IMR-90 (cell line): ENCODE data around the gene PLEKHJ1. TPM values are rescaled to one million over a fixed set of nuclear protein-coding genes. Genes with fewer than 3 reads are reported as not detected.

ENCODE experiments used
- ATAC-seq: fragments of 200-7000 bp; cut with Tn5 transposase; 2 replicates; pipeline ENCODE4 v1.9.1; 2020; ENCODE audit warnings: low read depth, mild to moderate bottlenecking, moderate library complexity
- BruUV-seq: library from RNA; stranded (reverse); fragments of 400-500 nt; replicated peaks from 2 replicates; lab custom pipeline; 2021; lab: Mats Ljungman, UMichigan
- CTCF ChIA-PET: fragments of 300-600 bp; formaldehyde crosslinking; extraction: SDS; loops from one replicate; lab custom pipeline; 2021; ENCODE audit warnings: antibody characterized with exemption; lab: Yijun Ruan, JAX
- POLR2A ChIA-PET: fragments of 300-600 bp; sonication (Branson Sonifier 250); formaldehyde crosslinking; loops from one replicate; lab custom pipeline; 2022; ENCODE audit warnings: antibody characterized with exemption; ENCODE audit not compliant: unreplicated experiment; lab: Charles Lee
- DNase-seq: peaks from one replicate; pipeline ENCODE4 v3.0.0; 2013
- H2AFZ ChIP-seq: replicated peaks from 2 replicates; pipeline ENCODE3; 2013; ENCODE audit warnings: low read length, mild to moderate bottlenecking; ENCODE audit not compliant: poor library complexity
- H2AK5ac ChIP-seq: 2 replicates; pipeline ENCODE4 v1.6.1; 2013; ENCODE audit warnings: low read depth, low read length, inconsistent platforms
- H2AK9ac ChIP-seq: replicated peaks from 2 replicates; pipeline ENCODE3; 2013; ENCODE audit warnings: mild to moderate bottlenecking, low read depth, low read length, moderate library complexity; ENCODE audit not compliant: poor library complexity
- H2BK120ac ChIP-seq: 2 replicates; pipeline ENCODE4 v1.6.1; 2013; ENCODE audit warnings: low read depth, low read length, inconsistent platforms
- H2BK15ac ChIP-seq: 3 replicates; pipeline ENCODE4 v1.6.1; 2013; ENCODE audit warnings: low read depth, low read length, inconsistent platforms
- H2BK20ac ChIP-seq: 2 replicates; pipeline ENCODE4 v1.6.1; 2013; ENCODE audit warnings: low read depth, mild to moderate bottlenecking, inconsistent platforms, low read length, moderate library complexity
- H2BK5ac ChIP-seq: 2 replicates; pipeline ENCODE4 v1.6.1; 2013; ENCODE audit warnings: mild to moderate bottlenecking, low read depth, low read length, inconsistent platforms; ENCODE audit not compliant: poor library complexity, severe bottlenecking
- H3K14ac ChIP-seq: replicated peaks from 2 replicates; pipeline ENCODE4 v1.6.1; 2013; ENCODE audit warnings: low read depth, low read length, inconsistent platforms
- H3K18ac ChIP-seq: 2 replicates; pipeline ENCODE4 v1.6.1; 2013; ENCODE audit warnings: low read depth, low read length, control low read depth
- H3K23ac ChIP-seq: 2 replicates; pipeline ENCODE4 v1.6.1; 2013; ENCODE audit warnings: low read depth, low read length, inconsistent platforms
- H3K27ac ChIP-seq: 2 replicates; pipeline ENCODE4 v1.5.1; 2013; ENCODE audit warnings: mild to moderate bottlenecking, control low read depth, low read length; ENCODE audit not compliant: insufficient read depth
- H3K27me3 ChIP-seq: 2 replicates; pipeline ENCODE4 v1.6.1; 2013; ENCODE audit warnings: low read length; ENCODE audit not compliant: control insufficient read depth, insufficient read depth
- H3K36me3 ChIP-seq: 2 replicates; pipeline ENCODE4 v1.6.1; 2013; ENCODE audit warnings: low read length, mixed read lengths; ENCODE audit not compliant: control insufficient read depth, insufficient read depth
- H3K4ac ChIP-seq: 2 replicates; pipeline ENCODE4 v1.6.1; 2013; ENCODE audit warnings: low read depth, low read length, inconsistent platforms
- H3K4me1 ChIP-seq: 2 replicates; pipeline ENCODE4 v1.6.1; 2013; ENCODE audit warnings: low read length, mixed read lengths; ENCODE audit not compliant: control insufficient read depth, insufficient read depth
- H3K4me2 ChIP-seq: 2 replicates; pipeline ENCODE4 v1.6.1; 2013; ENCODE audit warnings: low read depth, mild to moderate bottlenecking, control low read depth, low read length, moderate library complexity
- H3K4me3 ChIP-seq: 2 replicates; pipeline ENCODE4 v1.5.1; 2013; ENCODE audit warnings: low read depth, mild to moderate bottlenecking, control low read depth, low read length, moderate library complexity; ENCODE audit not compliant: insufficient read depth
- H3K56ac ChIP-seq: 2 replicates; pipeline ENCODE4 v1.6.1; 2013; ENCODE audit warnings: low read length, inconsistent platforms; ENCODE audit not compliant: insufficient read depth; ENCODE audit errors: extremely low read depth
- H3K79me1 ChIP-seq, 2 experiments: 2 replicates each; pipeline ENCODE4 v1.6.1; 2013; ENCODE audit warnings: low read length in 2 of 2, inconsistent platforms in 1 of 2, low read depth in 1 of 2
- H3K9ac ChIP-seq: 2 replicates; pipeline ENCODE4 v1.6.1; 2013; ENCODE audit warnings: low read depth, low read length, control low read depth
- H3K9me1 ChIP-seq: 2 replicates; pipeline ENCODE4 v1.6.1; 2013; ENCODE audit warnings: low read length, inconsistent platforms; ENCODE audit not compliant: insufficient read depth
- H3K9me3 ChIP-seq: 2 replicates; pipeline ENCODE4 v1.6.1; 2013; ENCODE audit warnings: low read length; ENCODE audit not compliant: control insufficient read depth, insufficient read depth
- H4K20me1 ChIP-seq: 2 replicates; pipeline ENCODE4 v1.6.1; 2013; ENCODE audit warnings: low read length, inconsistent platforms; ENCODE audit not compliant: insufficient read depth
- H4K5ac ChIP-seq: 2 replicates; pipeline ENCODE4 v1.6.1; 2013; ENCODE audit warnings: mild to moderate bottlenecking, low read depth, low read length, control low read depth
- H4K8ac ChIP-seq, 2 experiments: 2 replicates each; pipeline ENCODE4 v1.6.1; 2013; ENCODE audit warnings: low read depth in 2 of 2, low read length in 2 of 2, control low read depth in 1 of 2, inconsistent platforms in 1 of 2
- H4K91ac ChIP-seq: 2 replicates; pipeline ENCODE4 v1.6.1; 2013; ENCODE audit warnings: low read depth, low read length, inconsistent platforms; ENCODE audit not compliant: insufficient read depth
- BHLHE40 ChIP-seq: fragments of 150-350 bp; IDR thresholded peaks from 2 replicates; pipeline ENCODE4 v1.6.1; 2016; ENCODE audit warnings: mild to moderate bottlenecking, low read depth, low read length
- CEBPB ChIP-seq: IDR thresholded peaks from 2 replicates; pipeline ENCODE4 v1.6.1; 2012; ENCODE audit warnings: low read depth, low read length, improper control_type of control experiment
- CHD1 ChIP-seq: IDR thresholded peaks from 2 replicates; pipeline ENCODE4 v1.6.1; 2012; ENCODE audit warnings: low read depth, low read length, improper control_type of control experiment
- CTCF ChIP-seq: conservative IDR thresholded peaks from 2 replicates; pipeline ENCODE4 v1.5.1; 2012; ENCODE audit warnings: mild to moderate bottlenecking, low read depth, low read length, improper control_type of control experiment
- ELK1 ChIP-seq: fragments of 150-350 bp; IDR thresholded peaks from 2 replicates; pipeline ENCODE4 v1.6.1; 2016; ENCODE audit warnings: low read depth, mild to moderate bottlenecking, low read length, moderate library complexity, borderline replicate concordance
- FOS ChIP-seq: fragments of 150-350 bp; IDR thresholded peaks from 2 replicates; pipeline ENCODE4 v1.6.1; 2016; ENCODE audit warnings: low read depth, low read length
- MAFK ChIP-seq: IDR thresholded peaks from 2 replicates; pipeline ENCODE4 v1.6.1; 2012; ENCODE audit warnings: low read depth, low read length, improper control_type of control experiment
- MAZ ChIP-seq: IDR thresholded peaks from 2 replicates; pipeline ENCODE4 v1.6.1; 2012; ENCODE audit warnings: low read depth, mild to moderate bottlenecking, low read length, improper control_type of control experiment, moderate library complexity, borderline replicate concordance
- MXI1 ChIP-seq: IDR thresholded peaks from 2 replicates; pipeline ENCODE4 v1.6.1; 2012; ENCODE audit warnings: low read depth, mild to moderate bottlenecking, low read length, moderate library complexity, borderline replicate concordance
- NFE2L2 ChIP-seq: fragments of 150-350 bp; IDR thresholded peaks from 2 replicates; pipeline ENCODE4 v1.6.1; 2016; ENCODE audit warnings: low read depth, mild to moderate bottlenecking, low read length
- POLR2A ChIP-seq: IDR thresholded peaks from 2 replicates; pipeline ENCODE4 v1.6.1; 2012; ENCODE audit warnings: mild to moderate bottlenecking, low read depth, low read length
- RAD21 ChIP-seq: IDR thresholded peaks from 2 replicates; pipeline ENCODE4 v1.6.1; 2012; ENCODE audit warnings: low read length, improper control_type of control experiment
- RCOR1 ChIP-seq: IDR thresholded peaks from 2 replicates; pipeline ENCODE4 v1.6.1; 2012; ENCODE audit warnings: mild to moderate bottlenecking, low read length, improper control_type of control experiment; ENCODE audit not compliant: insufficient replicate concordance
- RFX5 ChIP-seq: IDR thresholded peaks from 2 replicates; pipeline ENCODE4 v1.8.0; 2012; ENCODE audit warnings: low read depth, mild to moderate bottlenecking, low read length, moderate library complexity
- SMC3 ChIP-seq: fragments of 150-350 bp; IDR thresholded peaks from 2 replicates; pipeline ENCODE4 v1.6.1; 2016; ENCODE audit warnings: low read depth, mild to moderate bottlenecking, antibody characterized with exemption, low read length, moderate library complexity
- USF2 ChIP-seq: fragments of 150-350 bp; IDR thresholded peaks from 2 replicates; pipeline ENCODE4 v1.6.1; 2017; ENCODE audit warnings: mild to moderate bottlenecking, antibody characterized with exemption, low read length, low read depth
- WGBS, 2 experiments: methylation state at CpG; one replicate each; pipeline versions ENCODE4 v1.1.5 to v1.1.7; 2013; ENCODE audit warnings: missing lambda C conversion rate in 2 of 2; ENCODE audit not compliant: insufficient read length in 1 of 2; ENCODE audit errors: extremely low coverage in 2 of 2; 5-methylcytosine and 5-hydroxymethylcytosine counted together
- dilution Hi-C: fragments of 300-500 bp; cut with HindIII; formaldehyde crosslinking; loops from one replicate; pipeline ENCODE4 v1.14.3; 2018; ENCODE audit warnings: low sequenced_read_pairs; ENCODE audit not compliant: unreplicated experiment
- in situ Hi-C: fragments of 300-500 bp; cut with MboI; formaldehyde crosslinking; loops from 3 replicates; pipeline ENCODE4 v1.14.3; 2019; ENCODE audit warnings: low sequenced_read_pairs, inconsistent platforms, mixed read lengths
- intact Hi-C: fragments of 100-400 bp; cut with micrococcal nuclease; formaldehyde crosslinking; loops from 2 replicates; pipeline ENCODE4 v1.10.0; 2022
- polyA plus RNA-seq, 3 experiments: library from polyadenylated mRNA; depleted of rRNA; stranded (reverse); fragments of >200 nt; gene quantifications; 2 replicates each; pipeline ENCODE4 v1.2.3, GENCODE V29; 2012; ENCODE audit warnings: low replicate concordance in 1 of 3
- total RNA-seq: library from RNA; depleted of rRNA; stranded (reverse); fragments of >200 nt; gene quantifications from 2 replicates; pipeline ENCODE4 v1.2.3, GENCODE V29; 2012

The PLEKHJ1 gene
- total and polyA plus RNA-seq, 2 of the 4 experiments (the other 2 are of a cell fraction) = 31.7 to 62.8 TPM

DNA sequence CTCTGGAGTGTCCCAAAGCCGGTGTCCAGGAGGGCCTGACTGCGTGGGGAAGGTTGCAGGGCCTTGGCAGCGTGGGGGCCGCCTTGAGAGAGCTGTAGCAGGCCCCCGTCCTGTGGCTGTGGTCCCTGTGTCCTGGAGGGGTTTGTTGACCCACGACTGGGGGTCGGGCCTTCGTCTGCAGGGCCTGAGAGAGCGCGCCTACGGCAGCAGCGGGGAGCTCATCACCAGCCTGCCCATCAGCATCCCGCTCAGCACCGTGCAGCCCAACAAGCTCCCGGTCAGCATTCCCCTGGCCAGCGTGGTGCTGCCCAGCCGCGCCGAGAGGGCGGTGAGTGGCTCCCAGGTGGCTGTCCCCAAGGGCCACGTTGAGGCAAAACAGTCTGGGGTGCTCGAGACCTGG lies 18.5 kb downstream of the PLEKHJ1 start:
- no peak overlapping the region for H3K14ac ChIP-seq
- H2BK20ac ChIP-seq = no peak overlapping the region
- no TSS peak for BruUV-seq
- H3K4me3 ChIP-seq = no peak overlapping the region
- no peaks in the 10 kb centered on the region for H3K4me1 ChIP-seq
- no peaks in the 10 kb centered on the region for H3K9me3 ChIP-seq
- WGBS, 2 experiments = 98% methylated on average over 17 of the region's 22 CpGs; no CpG with 5 or more reads in 1 of the 2 experiments
- no peak overlapping the region for H3K23ac ChIP-seq
- H4K5ac ChIP-seq = no peak overlapping the region
- no peak overlapping the region for H3K9ac ChIP-seq
- DNase-seq (no peak), ATAC-seq (no peak)
- H3K36me3 ChIP-seq = peaks cover 70% of the 10 kb centered on the region
- H4K8ac ChIP-seq = no peak overlapping the region
- H2BK5ac ChIP-seq = no peak overlapping the region
- no peak overlapping the region for H3K27ac ChIP-seq
- ChIA-PET POLR2A (interaction anchor here (0.6 kb wide), 1 partner anchor 49 kb away, joined by 3 read pairs; no protein-coding TSS in a partner anchor), CTCF (no interaction called here)
- H2AK9ac ChIP-seq = no peak overlapping the region
- no peak overlapping the region for H3K56ac ChIP-seq
- H3K79me1 ChIP-seq = peaks cover 16 to 45% of the 10 kb centered on the region in 2 experiments; a peak in 3 of 4 replicates
- no peaks in the 10 kb centered on the region for H3K27me3 ChIP-seq
- H3K4me2 ChIP-seq = no peak overlapping the region
- H2BK120ac ChIP-seq = no peak overlapping the region
- H2AFZ ChIP-seq = no peak overlapping the region
- H4K20me1 ChIP-seq = peaks cover 3% of the 10 kb centered on the region; the same call in 1 of the 2 replicates
- intact Hi-C loops (no loop called here), in situ Hi-C loops (no loop called here), dilution Hi-C loops (no loop called here)
- no peak overlapping the region for H3K18ac ChIP-seq
- no peak for TF ChIP-seq USF2
- TF ChIP-seq CTCF = no peak
- TF ChIP-seq POLR2A = no peak
- TF ChIP-seq BHLHE40 = no peak
- TF ChIP-seq RFX5 = no peak
- TF ChIP-seq CEBPB = no peak
- no peak for TF ChIP-seq MAZ
- TF ChIP-seq NFE2L2 = no peak
- no peak for TF ChIP-seq FOS
- TF ChIP-seq MAFK = no peak
- no peak for TF ChIP-seq ELK1
- no peak for TF ChIP-seq RAD21
- TF ChIP-seq SMC3 = no peak
- TF ChIP-seq CHD1 = no peak
- no peak for TF ChIP-seq MXI1
- TF ChIP-seq RCOR1 = no peak
- no peak overlapping the region for H3K4ac ChIP-seq
- no peak overlapping the region for H2BK15ac ChIP-seq
- no peak overlapping the region for H2AK5ac ChIP-seq
- no peaks in the 10 kb centered on the region for H3K9me1 ChIP-seq
- H4K91ac ChIP-seq = no peak overlapping the region
